ENCODE data around the gene SMIM20.
"Not testable (repeated sequence)": the region's sequence is repeated elsewhere in the genome, so short reads cannot be mapped to it uniquely, and the experiment has no call there.

The SMIM20 gene

DNA sequence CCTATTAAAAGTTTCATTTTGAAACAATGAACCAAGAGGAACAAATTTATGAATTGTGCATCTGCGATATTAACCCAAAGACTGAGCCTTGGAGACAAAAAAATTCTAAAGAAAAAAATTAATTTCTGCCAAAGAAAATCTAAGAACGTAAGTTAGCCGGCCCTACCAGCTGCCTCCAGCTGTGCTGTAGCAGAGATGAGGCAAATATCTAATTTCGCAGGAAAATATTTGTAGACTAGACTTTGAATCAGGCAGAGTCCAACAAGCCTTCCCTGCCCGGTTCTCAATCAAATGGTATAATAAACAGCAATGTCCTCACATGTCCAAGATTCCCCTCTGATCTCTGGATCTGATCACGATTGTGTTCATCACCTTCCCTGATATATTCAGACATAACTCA, 21.2 kb upstream of the SMIM20 start:
- DNase-seq: no peak

DNA sequence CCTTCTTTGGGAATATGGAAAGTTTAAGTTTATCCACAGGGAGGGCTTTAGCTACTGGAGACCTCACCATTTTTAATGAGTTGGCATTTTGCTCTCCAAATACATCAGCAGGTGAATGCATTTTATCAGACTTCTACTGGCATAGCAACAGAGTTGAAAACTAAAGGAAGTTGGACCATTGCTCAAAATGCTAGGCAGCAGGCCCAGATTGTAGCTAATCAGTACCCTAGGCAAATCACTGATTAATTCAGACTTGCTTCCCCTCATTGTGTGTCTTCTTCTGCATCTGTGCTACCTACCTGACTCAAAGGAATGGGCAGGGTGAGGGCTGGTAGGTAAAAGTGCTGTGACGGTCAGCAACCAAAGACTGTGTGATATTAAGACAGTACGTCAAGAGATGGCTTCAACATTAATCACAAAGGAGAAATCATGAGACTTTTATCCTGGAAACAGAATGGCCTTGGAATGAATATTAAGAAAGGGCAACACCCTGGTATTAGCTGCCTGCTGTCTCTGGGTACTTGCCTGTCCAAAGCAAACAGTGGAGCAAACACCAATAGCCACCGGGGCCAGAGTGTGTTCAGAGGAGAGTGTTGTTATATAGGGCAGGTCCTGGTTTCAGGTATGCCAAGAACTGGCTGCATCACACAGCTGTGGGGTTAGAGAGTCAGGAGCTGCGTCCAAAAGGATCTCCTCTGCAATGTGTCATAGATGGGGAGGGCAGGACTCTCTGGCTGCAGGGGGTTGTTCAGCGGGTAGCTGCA, 17.1 kb upstream of the SMIM20 start:
- DNase-seq: no peak

DNA sequence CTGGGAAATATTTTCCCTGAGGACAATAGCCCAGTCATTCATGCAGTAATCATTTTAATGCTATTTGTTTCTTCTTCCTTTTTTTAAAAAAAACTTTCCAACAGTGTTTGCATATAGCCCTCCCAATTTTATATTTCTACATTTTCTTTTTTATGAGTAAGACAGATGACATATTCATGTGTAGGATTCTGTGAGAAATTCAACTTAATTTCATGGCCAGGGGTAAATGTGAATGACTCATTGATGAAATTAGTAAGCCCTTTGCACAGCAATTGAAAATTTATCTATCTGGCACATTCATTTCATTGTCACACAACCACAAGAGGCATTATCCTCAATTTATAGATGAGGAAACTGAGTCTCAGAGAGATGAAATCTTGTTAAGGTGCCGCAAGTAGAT, 13.7 kb upstream of the SMIM20 start:
- DNase-seq: no peak

DNA sequence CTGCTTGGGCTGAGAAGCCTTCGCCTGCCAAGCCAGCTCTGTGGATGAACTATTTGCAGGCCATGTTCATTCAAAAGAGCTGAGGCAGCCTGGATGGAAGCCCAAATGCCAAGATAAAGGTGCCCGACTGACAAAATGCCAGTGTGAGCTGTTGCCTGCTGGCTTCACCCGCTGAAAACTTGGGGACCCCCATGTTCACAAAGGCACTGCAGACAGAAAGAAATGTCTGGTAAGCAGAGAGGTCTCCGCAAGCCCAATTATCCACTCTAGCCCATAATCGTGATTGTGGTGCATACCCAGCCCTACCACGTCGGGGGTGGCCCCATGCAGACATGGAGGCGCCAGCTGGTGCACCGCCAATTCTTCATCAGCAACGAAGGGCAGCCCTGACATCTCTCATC, 13.0 kb upstream of the SMIM20 start:
- no peak for DNase-seq

DNA sequence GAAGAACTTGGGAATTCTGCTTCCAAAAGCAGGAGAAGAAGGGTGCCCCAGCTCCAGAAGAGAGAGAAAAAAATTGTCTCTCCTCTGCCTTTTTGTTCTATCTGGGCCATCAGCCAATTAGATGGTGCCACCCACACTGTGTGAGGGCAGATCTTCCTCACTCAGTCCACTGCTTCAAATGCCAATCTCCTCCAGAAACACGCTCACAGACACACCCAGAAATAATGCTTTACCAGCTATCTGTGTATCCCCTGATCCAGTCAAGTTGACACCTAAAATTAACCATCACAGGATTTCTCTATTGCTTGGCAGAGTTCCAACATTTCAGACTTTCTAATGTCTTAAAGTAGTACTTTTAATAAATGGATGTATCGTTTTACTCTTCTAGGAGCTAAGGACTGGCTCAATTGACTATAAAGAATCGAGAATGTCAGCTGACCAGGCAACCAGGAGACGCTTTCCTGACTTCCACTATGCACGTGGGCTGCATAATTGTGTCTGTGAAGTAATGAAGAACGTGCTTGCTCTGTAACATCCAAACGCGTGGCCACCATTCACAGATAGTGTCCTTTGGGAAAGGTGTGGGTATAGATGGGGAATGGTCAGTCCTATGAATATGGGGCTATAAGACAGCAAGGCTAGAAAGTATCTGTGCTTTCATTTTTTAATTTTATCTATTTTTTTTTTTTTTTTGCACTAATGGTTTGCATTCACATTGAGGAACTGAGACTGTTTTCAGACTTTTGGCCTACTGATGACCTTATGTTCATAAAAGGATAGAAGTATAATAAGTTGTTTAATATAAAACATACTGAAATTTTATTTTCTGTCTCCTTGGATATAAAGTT, 9.9 kb upstream of the SMIM20 start:
- DNase-seq: no peak

DNA sequence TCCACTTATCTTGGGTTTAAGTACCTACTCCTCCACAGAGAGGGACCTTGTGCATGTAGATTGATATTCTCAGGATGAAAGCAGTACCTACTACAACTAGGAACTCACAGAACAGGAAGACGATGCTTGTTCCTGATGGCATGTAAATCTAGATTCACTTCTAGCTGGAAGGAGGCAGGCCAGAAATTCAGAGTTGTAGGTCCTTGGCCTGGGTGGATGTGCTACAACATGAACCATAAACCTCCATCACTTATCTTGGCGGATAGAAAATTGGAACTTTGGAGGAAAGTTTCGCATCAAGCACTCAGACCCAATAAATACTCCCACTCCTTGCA, 9.3 kb upstream of the SMIM20 start:
- DNase-seq: no peak

DNA sequence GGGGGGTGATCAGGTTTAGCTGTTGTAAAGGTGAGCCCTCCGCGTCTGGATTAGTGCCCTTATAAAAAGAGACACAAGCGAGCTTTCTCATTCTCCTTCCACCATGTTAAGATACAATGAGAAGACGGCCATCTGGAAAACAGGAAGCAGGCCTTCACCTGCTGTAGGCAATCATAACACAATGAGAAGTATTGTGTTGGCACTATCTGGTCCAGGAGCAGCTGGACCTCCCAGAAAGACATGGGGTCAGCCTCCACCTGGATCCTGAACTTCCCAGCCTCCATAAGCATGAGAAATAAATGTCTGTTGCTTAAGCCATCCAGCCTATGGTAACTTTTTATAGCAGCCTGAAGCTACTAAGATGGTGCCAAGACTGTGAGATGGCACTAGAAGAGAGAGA, 8.6 kb upstream of the SMIM20 start:
- DNase-seq: no peak

DNA sequence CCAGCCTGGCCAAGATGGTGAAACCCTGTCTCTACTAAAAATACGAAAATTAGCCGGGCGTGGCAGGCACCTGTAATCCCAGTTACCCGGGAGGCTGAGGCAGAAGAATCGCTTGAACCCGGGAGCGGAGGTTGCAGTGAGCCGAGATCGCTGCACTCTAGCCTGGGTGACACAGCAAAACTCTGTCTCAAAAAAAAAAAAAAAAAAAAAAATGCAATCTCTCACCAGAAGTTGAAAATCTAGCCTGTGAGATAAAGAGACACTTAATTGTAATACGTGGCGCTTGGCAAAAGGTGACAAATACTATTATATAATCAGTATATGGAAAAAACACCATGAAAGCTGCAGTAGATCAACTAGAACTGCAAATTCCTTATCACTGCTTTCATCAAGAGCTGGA, 7.9 kb upstream of the SMIM20 start:
- DNase-seq: not testable (repeated sequence)

DNA sequence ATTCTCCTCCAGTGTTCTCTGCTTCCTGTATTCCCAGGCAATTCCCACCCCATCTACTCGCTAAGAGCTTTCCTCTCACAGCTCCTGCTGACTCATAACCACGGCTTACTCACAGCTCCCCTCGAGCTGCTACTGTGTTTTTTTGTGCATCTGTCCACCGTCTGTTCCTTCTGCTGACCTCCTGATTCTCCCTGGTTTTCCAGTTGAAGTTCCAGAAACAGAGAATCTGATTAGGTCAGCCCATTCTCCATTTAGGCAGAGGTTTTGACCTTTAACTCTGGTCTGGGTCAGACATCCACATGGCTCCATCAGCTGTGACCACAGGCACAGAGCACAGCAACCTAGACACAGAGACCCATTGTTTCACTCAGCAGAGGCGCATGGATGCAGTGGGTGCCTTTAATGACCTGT, 5.5 kb upstream of the SMIM20 start:
- DNase-seq: no peak

DNA sequence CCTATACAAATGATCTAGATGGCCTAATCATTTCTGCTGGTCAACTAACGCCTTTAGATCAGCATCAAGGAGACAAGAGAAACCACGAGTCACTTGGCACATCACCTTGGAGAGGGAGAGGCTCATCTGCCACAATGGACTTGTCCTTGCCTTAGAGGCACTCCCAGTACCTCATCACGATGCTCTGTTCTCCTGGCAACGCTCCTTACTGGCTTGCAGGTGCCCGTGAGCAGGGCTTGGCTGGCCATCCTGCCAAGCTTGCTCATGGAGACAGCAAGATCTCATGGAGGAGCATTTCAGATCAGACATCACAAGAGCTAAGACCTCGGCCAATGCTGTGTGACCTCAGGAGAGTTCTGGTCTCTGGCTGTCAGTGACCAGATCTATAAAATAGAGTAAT, 2.7 kb upstream of the SMIM20 start:
- DNase-seq: no peak

DNA sequence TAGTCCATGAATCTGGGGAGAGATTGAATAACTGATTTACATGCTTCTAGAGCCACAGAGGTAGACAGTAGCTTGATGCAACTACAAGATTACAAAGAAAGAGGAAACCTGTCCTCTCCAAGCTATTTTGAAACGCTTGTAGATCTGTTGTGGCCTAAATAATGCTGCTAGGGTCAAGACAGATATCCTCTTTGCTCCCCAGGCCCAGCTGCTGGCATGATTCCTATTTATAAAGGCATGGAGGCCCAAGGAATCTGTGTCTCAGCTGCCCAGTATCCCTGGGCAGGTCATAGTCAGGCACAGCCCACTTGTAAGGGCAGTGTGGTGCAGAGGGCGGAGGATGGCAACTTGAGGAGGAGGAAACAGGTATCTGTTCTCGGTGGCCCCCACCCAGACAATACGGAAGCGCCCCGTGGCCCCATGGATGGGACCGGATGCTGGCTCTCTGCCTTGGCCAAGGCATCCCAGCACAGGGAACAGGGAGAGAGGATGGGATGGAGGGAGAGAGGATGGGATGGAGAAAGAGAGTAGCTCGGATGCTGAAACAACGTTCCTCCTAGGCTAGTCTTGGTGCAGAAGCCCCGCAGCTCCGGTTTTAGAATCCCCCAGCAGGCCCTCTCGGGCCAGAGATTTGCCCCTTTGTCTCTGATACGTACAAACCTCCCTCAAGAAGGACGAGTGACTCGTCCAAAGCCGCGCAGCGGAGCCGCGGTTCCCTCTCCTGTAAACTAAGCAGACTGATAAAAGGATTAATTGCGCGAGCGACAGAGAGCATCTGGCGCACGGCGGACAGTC, 767 bp upstream of the SMIM20 start:
- peak; percentile 16 for DNase-seq

DNA sequence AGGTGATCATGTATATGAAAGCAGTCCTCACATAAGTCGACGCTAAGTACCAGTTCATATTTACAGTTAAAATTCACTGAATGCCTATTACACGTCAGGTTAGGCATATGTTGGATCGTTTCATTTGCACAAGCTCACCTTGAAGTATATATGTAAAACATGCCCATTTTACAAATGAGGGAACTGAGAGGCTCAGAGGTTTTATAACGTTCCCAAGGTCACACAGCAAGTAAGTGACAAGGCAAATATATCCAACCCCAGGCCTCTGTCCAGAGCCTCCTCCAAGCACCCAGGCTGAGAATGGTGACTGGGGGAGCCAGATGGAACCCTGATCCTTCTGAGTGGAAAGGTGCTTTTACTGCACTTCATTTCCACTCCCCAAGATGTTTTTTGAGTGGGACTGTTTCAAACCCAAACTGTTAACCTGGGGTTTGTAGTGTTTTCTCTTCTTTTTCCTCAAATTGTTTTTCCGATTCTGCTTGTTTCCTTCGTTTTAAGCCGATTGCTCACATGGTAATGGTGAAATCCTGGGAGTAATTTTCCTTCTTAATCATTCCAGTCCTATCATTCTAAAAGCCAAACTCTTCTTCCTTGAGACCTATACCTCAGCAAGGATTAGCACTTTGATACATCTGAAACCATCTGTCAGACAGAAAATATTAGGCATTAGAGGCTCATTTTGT, 791 bp downstream of the SMIM20 start:
- DNase-seq: no peak

DNA sequence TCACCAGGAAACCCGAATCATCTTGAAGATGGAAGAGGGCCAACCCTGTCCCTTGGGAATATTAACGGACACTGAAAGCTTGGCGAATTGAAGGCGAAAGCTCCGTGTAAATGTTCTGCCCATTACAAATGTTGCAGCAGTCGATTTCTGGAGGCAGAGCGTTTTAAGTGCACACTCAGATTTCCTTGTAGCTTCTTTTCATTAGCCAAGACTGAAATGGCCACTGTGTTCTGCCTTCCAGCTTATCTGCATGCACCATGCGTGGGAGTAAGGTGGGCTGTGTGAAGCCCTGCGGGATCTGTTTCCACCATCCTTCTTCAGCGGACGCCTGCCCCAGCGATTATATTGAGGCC, 1.3 kb downstream of the SMIM20 start:
- no peak for DNase-seq

DNA sequence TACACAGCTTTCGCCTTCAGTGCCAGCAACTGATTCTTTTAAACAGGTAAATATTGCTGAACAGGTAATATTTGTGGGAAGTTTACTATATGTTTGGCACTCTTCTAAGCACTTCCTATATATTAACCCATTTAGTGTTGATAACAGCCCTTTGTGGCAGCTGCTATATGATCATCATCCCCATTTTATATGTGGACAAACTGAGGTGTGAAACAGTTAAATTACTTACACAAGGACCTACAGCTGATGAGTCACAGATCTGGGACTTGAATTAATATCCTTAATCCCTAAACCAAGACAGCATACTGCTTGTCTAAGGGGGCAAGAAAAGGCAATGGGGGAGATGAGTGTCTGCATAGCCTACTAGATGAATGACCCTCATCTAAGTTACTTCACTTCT, 2.9 kb downstream of the SMIM20 start:
- DNase-seq: no peak

DNA sequence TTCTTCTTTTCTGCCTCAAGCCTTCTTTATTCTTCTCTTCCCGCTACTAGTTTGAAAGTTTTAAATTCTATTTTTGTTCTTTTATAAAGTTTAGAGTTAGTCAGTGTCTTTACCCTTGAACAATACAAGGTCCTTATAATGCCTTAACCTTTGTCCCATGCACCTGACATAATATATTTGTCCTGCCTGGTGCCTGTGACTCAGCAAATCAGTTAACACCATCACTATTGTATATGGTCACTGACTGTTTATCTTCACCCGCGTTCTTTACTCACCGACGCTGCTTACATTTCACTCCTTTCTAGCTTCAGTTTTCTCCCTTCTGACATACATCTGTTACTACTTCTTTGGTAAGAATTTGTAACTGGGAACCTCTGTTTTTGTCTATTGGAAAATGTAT, 5.7 kb downstream of the SMIM20 start:
- no peak for DNase-seq

DNA sequence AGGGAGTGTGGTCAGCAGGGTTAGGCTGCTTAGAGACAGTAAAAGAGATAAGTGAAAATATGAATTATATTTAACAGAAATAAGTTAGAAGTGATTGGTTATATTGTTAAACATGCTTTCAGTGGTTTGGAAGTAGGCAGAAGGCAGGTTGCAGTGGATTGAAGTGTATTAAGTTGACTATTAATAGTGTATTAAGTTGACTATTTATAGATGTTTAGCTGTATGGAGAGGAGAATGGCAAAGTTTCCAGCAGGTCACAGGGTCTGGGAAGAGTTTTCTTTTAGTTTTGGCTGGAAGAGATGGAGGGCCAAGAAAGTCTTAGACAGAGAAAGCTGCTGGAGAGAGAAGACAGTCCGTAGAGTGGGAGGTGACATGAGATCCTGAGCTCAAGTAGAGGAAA, 7.9 kb downstream of the SMIM20 start:
- DNase-seq: no peak

DNA sequence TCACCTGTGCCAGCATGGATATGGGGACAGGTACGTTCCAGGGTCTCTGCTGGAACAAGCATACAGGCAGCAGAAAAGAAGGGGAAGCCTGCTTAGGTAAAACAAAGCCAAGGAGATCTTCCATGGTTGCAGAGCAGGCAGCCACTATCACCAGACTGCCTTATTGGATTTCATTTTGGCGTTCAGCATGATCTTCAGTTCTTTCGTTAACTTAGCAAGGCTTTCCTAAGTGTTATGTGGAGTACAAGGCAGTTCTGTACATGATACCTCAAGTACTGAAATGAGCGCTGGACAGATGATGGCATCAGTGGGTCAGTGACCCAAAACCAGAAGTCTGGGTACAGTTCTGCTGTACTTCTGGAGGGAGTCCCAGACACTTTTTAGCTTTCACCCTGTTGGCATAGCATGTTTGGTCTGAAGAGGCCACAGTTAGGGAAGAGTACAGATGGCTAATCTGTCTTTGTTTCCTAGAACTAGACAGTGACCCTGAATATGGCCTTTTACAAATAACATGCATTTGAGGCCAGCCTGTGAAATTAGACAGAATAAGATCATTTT, 8.9 kb downstream of the SMIM20 start:
- DNase-seq: no peak

DNA sequence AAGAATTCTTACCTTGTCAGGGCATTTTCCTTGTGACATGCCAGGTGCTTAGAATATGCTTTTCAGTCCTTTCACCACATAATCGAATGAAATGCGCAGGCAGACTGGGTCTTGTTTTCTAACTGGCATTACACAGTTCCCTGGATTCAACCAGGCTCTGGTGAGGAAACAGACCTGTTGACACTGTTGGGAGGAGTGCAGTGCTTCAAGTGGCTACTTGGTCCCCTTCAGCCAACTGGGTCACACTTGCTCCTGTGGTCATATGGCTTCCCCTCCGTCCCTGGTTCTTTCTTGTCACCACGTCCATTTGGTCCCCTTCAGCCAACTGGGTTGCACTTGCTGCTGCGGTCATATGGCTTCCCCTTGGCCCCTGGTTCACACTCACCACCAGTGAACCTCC, 9.7 kb downstream of the SMIM20 start:
- no peak for DNase-seq

DNA sequence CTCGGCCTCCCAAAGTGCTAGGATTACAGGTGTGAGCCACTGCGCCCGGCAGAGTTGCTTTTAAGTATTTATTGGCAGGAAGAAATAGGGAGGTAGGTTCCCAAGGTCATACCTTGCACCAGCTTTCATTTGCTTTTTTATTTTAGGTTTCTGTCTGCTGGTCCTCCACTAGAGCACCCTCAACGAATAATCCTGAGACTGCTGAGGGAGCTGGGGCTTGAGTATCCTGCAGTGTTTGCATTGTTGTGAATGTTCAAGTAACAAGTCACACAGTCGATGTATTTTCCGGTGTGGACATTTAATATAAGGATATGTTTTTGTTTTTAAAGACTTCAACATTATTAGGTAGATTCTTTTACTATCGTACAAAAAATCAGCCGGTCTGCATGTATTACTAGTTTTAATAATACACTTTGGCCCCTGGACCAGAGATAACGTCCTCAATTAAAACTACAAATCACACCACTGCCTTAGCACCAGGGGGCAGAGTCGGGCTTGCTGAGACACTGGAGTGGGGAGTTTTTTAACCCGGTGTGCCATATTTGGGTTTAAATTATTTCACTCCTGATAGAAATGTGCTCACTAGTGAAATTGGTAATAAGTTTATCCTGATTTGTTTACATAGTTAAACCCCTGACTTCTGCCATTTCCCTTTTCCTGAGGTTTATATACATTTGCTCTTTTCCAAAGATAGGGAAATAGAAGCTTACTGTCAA, 11.6 kb downstream of the SMIM20 start:
- peak; percentile 29 for DNase-seq

DNA sequence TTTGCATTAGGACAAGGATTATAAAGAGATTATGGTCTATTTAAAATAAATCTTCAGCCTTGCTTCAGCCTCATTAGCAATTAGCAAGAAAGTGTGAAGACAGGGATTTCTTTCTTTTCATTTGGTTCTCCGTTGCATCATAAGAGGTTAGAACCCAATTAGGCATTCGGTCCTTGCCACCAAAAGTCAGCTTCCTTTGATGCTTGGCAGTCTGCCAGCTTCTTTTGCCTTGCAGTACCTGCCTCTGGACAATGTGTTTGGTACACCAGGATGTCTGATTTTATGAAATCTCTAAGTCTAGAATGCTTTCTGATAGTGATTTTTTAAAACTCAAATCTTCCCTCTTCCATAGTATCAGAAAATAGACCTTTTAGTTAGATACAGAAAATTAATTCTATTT, 12.4 kb downstream of the SMIM20 start:
- DNase-seq: no peak

DNA sequence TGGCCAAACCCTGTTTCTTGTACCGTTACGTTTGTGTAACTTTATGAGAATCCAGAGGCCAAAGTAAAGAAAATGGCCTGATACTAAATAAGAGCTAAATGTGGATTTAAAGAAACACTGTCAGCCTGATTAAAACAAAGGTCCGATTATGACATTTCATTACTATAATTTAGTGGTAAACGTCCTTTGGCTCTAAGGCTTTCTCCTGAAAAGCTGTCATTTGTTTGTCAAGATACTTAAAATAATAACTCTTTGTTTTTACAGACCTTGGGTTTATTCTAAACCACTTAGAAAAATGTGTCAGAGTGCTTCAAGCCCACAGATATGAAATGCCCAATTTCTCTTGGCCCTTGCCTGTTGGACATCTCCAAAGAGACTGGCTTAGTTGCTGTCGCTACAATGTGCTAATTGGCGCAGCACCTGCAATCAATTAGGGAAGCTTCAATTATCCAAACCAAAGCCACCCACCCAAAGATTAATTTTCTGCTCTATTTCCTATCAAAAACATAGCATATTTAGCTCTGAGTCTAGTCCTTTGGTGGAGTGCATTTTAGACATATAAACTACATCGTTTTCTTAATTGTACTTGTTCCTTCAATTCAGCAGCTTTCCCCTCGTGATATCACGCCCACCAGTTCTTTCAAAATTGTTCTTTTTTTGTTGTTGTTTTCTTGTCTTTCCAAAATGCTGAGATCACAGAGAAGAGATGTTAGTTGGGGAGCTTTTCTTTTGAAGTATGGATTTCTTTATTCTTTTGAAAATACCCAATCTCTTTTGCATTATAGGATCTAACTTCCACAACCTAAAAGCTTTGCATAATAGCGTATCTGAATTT, 13.6 kb downstream of the SMIM20 start:
- no peak for DNase-seq

Data from stimulated activated CD4-positive, alpha-beta T cell treated with anti-CD3 and anti-CD28 coated beads, Interleukin-4, amount 100 ng/mL, for 24 hours (primary cell).